MM.1S (cell line): ENCODE measurements around the gene RASIP1.
A peak's percentile ranks its signal among the peaks of the same experiment; 100 is the strongest.

Experiments
- DNase-seq: peaks from one replicate; pipeline ENCODE4 v3.0.0-alpha.2; 2015
- H2AFZ ChIP-seq: fragments of 300-600 bp; sonication (generic); 2 replicates; pipeline ENCODE4 v1.6.0; 2016; ENCODE audit warnings: antibody characterized with exemption, low read length
- H3F3A ChIP-seq: fragments of 300-600 bp; sonication (generic); 2 replicates; pipeline ENCODE4 v1.6.1; 2016; ENCODE audit warnings: mild to moderate bottlenecking, antibody characterized with exemption, low read length, moderate library complexity, mixed read lengths; ENCODE audit not compliant: insufficient read depth
- H3K27ac ChIP-seq: fragments of 300-600 bp; sonication (generic); 2 replicates; pipeline ENCODE4 v1.5.1; 2016; ENCODE audit warnings: mild to moderate bottlenecking, low read length
- H3K27me3 ChIP-seq: fragments of 300-600 bp; sonication (generic); replicated peaks from 2 replicates; pipeline ENCODE4 v1.6.0; 2016; ENCODE audit warnings: low read length; ENCODE audit not compliant: insufficient read depth
- H3K36me3 ChIP-seq: fragments of 300-600 bp; sonication (generic); replicated peaks from 2 replicates; pipeline ENCODE4 v1.6.1; 2016; ENCODE audit warnings: mild to moderate bottlenecking, low read length, mixed read lengths; ENCODE audit not compliant: insufficient read depth
- H3K4me1 ChIP-seq: fragments of 300-600 bp; sonication (generic); 2 replicates; pipeline ENCODE4 v1.6.1; 2016; ENCODE audit warnings: low read length, mixed read lengths
- H3K4me2 ChIP-seq: fragments of 300-600 bp; sonication (generic); 2 replicates; pipeline ENCODE4 v1.6.0; 2016; ENCODE audit warnings: low read depth, low read length
- H3K4me3 ChIP-seq: fragments of 300-600 bp; sonication (generic); 2 replicates; pipeline ENCODE4 v1.5.1; 2016; ENCODE audit warnings: low read length, mixed read lengths
- H3K79me2 ChIP-seq: fragments of 300-600 bp; sonication (generic); 2 replicates; pipeline ENCODE4 v1.6.1; 2016; ENCODE audit warnings: mixed run types, low read length, mixed read lengths
- H3K9ac ChIP-seq: fragments of 300-600 bp; sonication (generic); 2 replicates; pipeline ENCODE4 v1.6.1; 2016; ENCODE audit warnings: low read length, mixed read lengths
- H3K9me2 ChIP-seq: fragments of 300-600 bp; sonication (generic); replicated peaks from 2 replicates; pipeline ENCODE4 v1.6.1; 2016; ENCODE audit warnings: mild to moderate bottlenecking, low read length, mixed read lengths; ENCODE audit not compliant: insufficient read depth
- H3K9me3 ChIP-seq: fragments of 300-600 bp; sonication (generic); replicated peaks from 2 replicates; pipeline ENCODE4 v1.6.1; 2016; ENCODE audit warnings: mild to moderate bottlenecking, low read length, mixed read lengths; ENCODE audit not compliant: insufficient read depth
- H4K20me1 ChIP-seq: fragments of 300-600 bp; sonication (generic); 2 replicates; pipeline ENCODE4 v1.6.1; 2016; ENCODE audit warnings: mild to moderate bottlenecking, low read length, moderate library complexity, mixed read lengths; ENCODE audit not compliant: insufficient read depth
- CTCF ChIP-seq: fragments of 300-600 bp; sonication (generic); IDR thresholded peaks from 2 replicates; pipeline ENCODE4 v1.5.1; 2016; ENCODE audit warnings: antibody characterized with exemption, low read length, mixed read lengths
- EZH2 ChIP-seq: fragments of 300-600 bp; sonication (generic); optimal IDR thresholded peaks from 2 replicates; pipeline ENCODE3; 2017; ENCODE audit warnings: low read depth, mild to moderate bottlenecking, antibody characterized with exemption, low read length, mixed read lengths
- EZH2phosphoT487 ChIP-seq: fragments of 300-600 bp; sonication (generic); IDR thresholded peaks from 2 replicates; pipeline ENCODE4 v1.6.1; 2018; ENCODE audit warnings: antibody characterized with exemption, low read length

The RASIP1 gene

DNA sequence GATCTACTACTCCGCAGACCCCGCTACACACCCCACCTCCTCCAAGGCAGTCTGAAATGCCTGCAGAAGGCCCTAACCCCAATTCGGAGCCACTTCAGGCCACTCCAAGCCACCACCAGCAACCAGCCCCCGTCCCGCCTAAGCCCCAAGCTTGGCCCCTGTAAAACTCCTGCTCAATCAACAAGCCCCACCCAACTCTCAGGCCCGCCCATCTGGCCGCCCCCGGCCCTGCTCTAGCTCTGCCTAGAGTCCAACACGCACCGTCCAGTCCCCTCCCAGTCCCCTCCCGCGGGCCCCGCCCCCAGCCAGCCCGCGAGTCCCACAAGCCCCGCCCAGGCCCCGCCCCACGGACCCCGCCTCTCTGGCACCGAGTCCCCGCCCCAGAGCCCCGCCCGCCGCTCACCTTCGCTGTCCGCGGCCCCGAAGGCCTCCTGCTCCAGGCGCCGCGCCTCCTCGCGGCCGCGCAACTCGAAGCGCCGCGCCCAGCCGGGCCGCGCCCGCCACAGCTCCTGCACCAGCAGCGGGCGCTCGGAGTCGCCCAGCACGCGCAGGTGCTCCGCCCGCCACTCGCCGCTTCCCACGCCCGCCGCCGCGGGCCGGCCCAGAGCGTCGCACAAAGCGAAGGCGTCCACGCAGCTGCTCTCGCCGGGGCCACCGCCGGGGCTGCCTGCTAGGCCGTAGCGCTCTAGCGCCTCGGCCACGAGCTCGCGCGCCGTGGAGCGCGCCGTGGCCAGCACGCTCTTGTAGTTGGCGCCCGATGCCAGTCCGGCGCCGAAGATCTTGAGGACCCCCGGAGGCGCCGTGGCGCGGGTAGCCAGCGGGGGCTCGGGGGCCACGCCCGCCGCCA, 1.6 kb downstream of the RASIP1 start:
- peak; percentile 26 for DNase-seq
- H2AFZ ChIP-seq: no peak overlapping the region
- H3K4me1 ChIP-seq: no peaks in the 10 kb centered on the region
- H3K4me2 ChIP-seq: no peak overlapping the region
- no peaks in the 10 kb centered on the region for H3K36me3 ChIP-seq
- H3K9me2 ChIP-seq: no peaks in the 10 kb centered on the region
- H3K27me3 ChIP-seq: peaks cover 62% of the 10 kb centered on the region
- no peak overlapping the region for H3K27ac ChIP-seq
- no peaks in the 10 kb centered on the region for H3K79me2 ChIP-seq
- no peak overlapping the region for H3K9ac ChIP-seq
- H3K9me3 ChIP-seq: no peaks in the 10 kb centered on the region
- H3F3A ChIP-seq: no peaks in the 10 kb centered on the region
- no peak overlapping the region for H3K4me3 ChIP-seq
- no peaks in the 10 kb centered on the region for H4K20me1 ChIP-seq
- TF ChIP-seq EZH2: no peak
- TF ChIP-seq CTCF: no peak
- TF ChIP-seq EZH2phosphoT487: no peak

DNA sequence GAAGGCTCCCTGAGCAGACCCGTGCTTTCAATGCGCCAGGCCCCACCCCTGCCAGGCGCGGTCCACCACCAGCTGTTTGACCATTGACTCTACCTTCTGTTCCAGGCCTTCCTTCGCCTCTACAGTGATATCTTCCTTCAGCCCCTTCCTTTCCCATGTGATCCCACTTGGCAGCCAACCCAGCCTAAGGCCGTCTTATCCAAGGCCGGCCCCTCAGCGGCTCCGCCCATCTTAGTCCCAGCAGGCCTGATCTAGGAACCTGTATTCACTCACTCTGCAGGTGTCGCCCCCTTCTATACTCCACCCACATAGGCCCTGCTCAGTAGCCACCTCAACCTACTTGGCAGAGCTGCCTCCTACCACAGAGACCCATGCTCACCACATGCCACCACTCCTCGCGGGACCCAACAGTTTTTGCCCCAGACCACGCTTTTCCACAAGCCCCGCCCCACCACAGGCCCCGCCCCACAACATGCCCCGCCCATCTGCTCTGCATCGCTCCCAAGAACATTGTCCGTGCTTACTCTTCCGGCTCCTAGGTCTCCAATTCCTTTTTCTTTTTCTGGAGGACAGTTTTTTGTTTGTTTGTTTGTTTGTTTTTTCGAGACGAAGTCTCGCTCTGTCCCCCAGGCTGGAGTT, 2.9 kb downstream of the RASIP1 start:
- Histone ChIP-seq H3K4me1 (no peaks in the 10 kb centered on the region), H3K9me2 (no peaks in the 10 kb centered on the region), H3K36me3 (no peaks in the 10 kb centered on the region), H3K4me2 (no peak overlapping the region), H4K20me1 (no peaks in the 10 kb centered on the region), H3F3A (no peaks in the 10 kb centered on the region), H3K27me3 (peaks cover 70% of the 10 kb centered on the region), H3K79me2 (no peaks in the 10 kb centered on the region), H3K27ac (no peak overlapping the region), H3K4me3 (no peak overlapping the region), H3K9ac (no peak overlapping the region), H3K9me3 (no peaks in the 10 kb centered on the region), H2AFZ (no peak overlapping the region)
- DNase-seq: no peak
- TF ChIP-seq CTCF (no peak), EZH2phosphoT487 (no peak)

- Histone ChIP-seq H2AFZ (no peak overlapping the region), H4K20me1 (no peaks in the 10 kb centered on the region), H3K4me2 (no peak overlapping the region), H3K27me3 (peaks cover 73% of the 10 kb centered on the region), H3K4me1 (no peaks in the 10 kb centered on the region), H3K9me3 (no peaks in the 10 kb centered on the region), H3K9me2 (no peaks in the 10 kb centered on the region), H3K79me2 (no peaks in the 10 kb centered on the region), H3F3A (no peaks in the 10 kb centered on the region), H3K27ac (no peak overlapping the region), H3K9ac (no peak overlapping the region), H3K4me3 (no peak overlapping the region), H3K36me3 (no peaks in the 10 kb centered on the region)
- DNase-seq: no peak
- TF ChIP-seq EZH2phosphoT487 (no peak), CTCF (no peak), EZH2 (no peak)
Measured at GRCh38 chr19:48735031-48735615, 5.3 kb downstream of the RASIP1 start.
